GM23338 (cell line): ENCODE data around the gene SUB1. TPM values are rescaled to one million over a fixed set of nuclear protein-coding genes. Genes with fewer than 3 reads are reported as not detected.

Experiments
- ATAC-seq: fragments of 200-7000 bp; cut with Tn5 transposase; 3 replicates; pipeline ENCODE4 v1.9.1; 2020
- DNase-seq: peaks from one replicate; pipeline ENCODE4 v3.0.0-alpha.2; 2015; ENCODE audit warnings: low spot score
- H2AFZ ChIP-seq: fragments of 200-600 bp; sonication (generic); 2 replicates; pipeline ENCODE4 v1.8.0; 2016; ENCODE audit warnings: antibody characterized with exemption, mild to moderate bottlenecking, moderate library complexity
- H3F3A ChIP-seq: fragments of 200-600 bp; sonication (generic); replicated peaks from 2 replicates; pipeline ENCODE4 v1.8.0; 2017; ENCODE audit warnings: antibody characterized with exemption, mixed run types, low read depth
- H3K27ac ChIP-seq: fragments of 200-600 bp; sonication (generic); 2 replicates; pipeline ENCODE4 v1.6.1; 2016; ENCODE audit warnings: low read depth
- H3K27me3 ChIP-seq: fragments of 200-600 bp; sonication (generic); 2 replicates; pipeline ENCODE4 v1.8.0; 2016; ENCODE audit warnings: mild to moderate bottlenecking, mixed run types, moderate library complexity; ENCODE audit not compliant: insufficient read depth
- H3K36me3 ChIP-seq: fragments of 200-600 bp; sonication (generic); 2 replicates; pipeline ENCODE4 v1.8.0; 2016; ENCODE audit warnings: mild to moderate bottlenecking; ENCODE audit not compliant: insufficient read depth
- H3K4me1 ChIP-seq: fragments of 200-600 bp; sonication (generic); 2 replicates; pipeline ENCODE4 v1.8.0; 2016; ENCODE audit warnings: mild to moderate bottlenecking, moderate library complexity; ENCODE audit not compliant: insufficient read depth
- H3K4me2 ChIP-seq: fragments of 200-600 bp; sonication (generic); 2 replicates; pipeline ENCODE4 v1.7.1; 2017; ENCODE audit warnings: mixed run types
- H3K4me3 ChIP-seq: fragments of 200-600 bp; sonication (generic); 2 replicates; pipeline ENCODE4 v1.6.1; 2016; ENCODE audit warnings: mixed run types
- H3K79me2 ChIP-seq: fragments of 200-600 bp; sonication (generic); replicated peaks from 2 replicates; pipeline ENCODE4 v1.8.0; 2017; ENCODE audit warnings: mild to moderate bottlenecking; ENCODE audit not compliant: insufficient read depth
- H3K9me2 ChIP-seq: fragments of 200-600 bp; sonication (generic); 2 replicates; pipeline ENCODE4 v1.8.0; 2017; ENCODE audit not compliant: insufficient read depth
- H4K20me1 ChIP-seq: fragments of 200-600 bp; sonication (generic); replicated peaks from 2 replicates; pipeline ENCODE4 v1.8.0; 2017; ENCODE audit warnings: mild to moderate bottlenecking; ENCODE audit not compliant: insufficient read depth
- H3K27ac Mint-ChIP-seq: 2 replicates; pipeline ENCODE4 v1.8.0; 2020; ENCODE audit warnings: inconsistent platforms, mild to moderate bottlenecking, moderate library complexity, mixed read lengths
- H3K27me3 Mint-ChIP-seq: 3 replicates; pipeline ENCODE4 v1.8.0; 2022; ENCODE audit warnings: low read depth, mild to moderate bottlenecking, moderate library complexity, mixed read lengths, inconsistent platforms; ENCODE audit not compliant: insufficient read depth, poor library complexity
- H3K36me3 Mint-ChIP-seq: 3 replicates; pipeline ENCODE4 v1.8.0; 2021; ENCODE audit warnings: low read depth, mild to moderate bottlenecking, inconsistent platforms, moderate library complexity, mixed read lengths
- H3K4me1 Mint-ChIP-seq: 3 replicates; pipeline ENCODE4 v1.8.0; 2020; ENCODE audit warnings: mild to moderate bottlenecking, inconsistent platforms, mixed read lengths
- H3K4me3 Mint-ChIP-seq: 3 replicates; pipeline ENCODE4 v1.8.0; 2021; ENCODE audit warnings: moderate library complexity, mild to moderate bottlenecking, inconsistent platforms, mixed read lengths
- H3K9me3 Mint-ChIP-seq: 3 replicates; pipeline ENCODE4 v1.8.0; 2020; ENCODE audit warnings: moderate library complexity, mild to moderate bottlenecking, inconsistent platforms, mixed read lengths
- JUNB ChIP-seq: IDR thresholded peaks from one replicate; pipeline ENCODE4 v1.6.1; 2016; ENCODE audit warnings: antibody characterized with exemption; ENCODE audit not compliant: unreplicated experiment
- NANOG ChIP-seq: IDR thresholded peaks from 2 replicates; pipeline ENCODE4 v1.6.1; 2016; ENCODE audit warnings: antibody characterized with exemption, borderline replicate concordance
- polyA plus RNA-seq: library from polyadenylated mRNA; unstranded; fragments of >200 nt; fragmentation: Nextera tagmentation; extraction: Ambion mirVana; gene quantifications from 2 replicates; pipeline ENCODE4 v1.2.1, GENCODE V29; 2016
- total RNA-seq: library from RNA; depleted of rRNA; stranded (reverse); fragments of >200 nt; shearing (Covaris generic); gene quantifications from 2 replicates; pipeline ENCODE4 v1.2.3, GENCODE V29; 2014
- TF ChIP-seq, protein P1 (sequence below): fragments of 250-450 bp; sonication (Bioruptor Pico); IDR thresholded peaks from 2 replicates; pipeline ENCODE4 v1.5.0; 2020; ENCODE audit warnings: mild to moderate bottlenecking, moderate library complexity
- TF ChIP-seq, protein P2 (sequence below): IDR thresholded peaks from 2 replicates; pipeline ENCODE4 v1.6.1; 2016; ENCODE audit warnings: antibody characterized with exemption
- TF ChIP-seq, protein P3 (sequence below): IDR thresholded peaks from one replicate; pipeline ENCODE4 v1.6.1; 2018; ENCODE audit warnings: antibody characterized with exemption; ENCODE audit not compliant: unreplicated experiment

SUB1 gene
- total and polyA plus RNA-seq, 2 experiments from 2014 or later = 365 to 1,041 TPM

DNA sequence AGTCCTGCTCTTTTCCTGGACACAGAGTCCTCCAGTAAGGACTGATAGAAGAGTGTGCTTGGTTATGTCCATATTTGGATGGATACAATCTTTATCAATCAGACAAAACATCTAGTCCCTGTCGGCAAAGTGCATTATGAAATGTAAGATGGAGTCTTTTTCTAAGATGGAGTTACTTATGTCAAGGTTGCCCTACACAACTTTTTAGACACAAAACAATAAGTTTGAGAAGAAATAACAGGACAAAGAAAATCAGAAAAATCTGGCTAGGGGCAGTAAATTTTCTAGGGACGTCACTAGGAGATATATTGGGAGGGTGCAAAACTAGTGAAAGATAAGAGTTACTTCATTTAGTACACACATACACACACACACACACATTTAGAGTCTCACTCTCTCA, 23.3 kb upstream of the SUB1 start (continued):
- TF ChIP-seq, protein P1, sequence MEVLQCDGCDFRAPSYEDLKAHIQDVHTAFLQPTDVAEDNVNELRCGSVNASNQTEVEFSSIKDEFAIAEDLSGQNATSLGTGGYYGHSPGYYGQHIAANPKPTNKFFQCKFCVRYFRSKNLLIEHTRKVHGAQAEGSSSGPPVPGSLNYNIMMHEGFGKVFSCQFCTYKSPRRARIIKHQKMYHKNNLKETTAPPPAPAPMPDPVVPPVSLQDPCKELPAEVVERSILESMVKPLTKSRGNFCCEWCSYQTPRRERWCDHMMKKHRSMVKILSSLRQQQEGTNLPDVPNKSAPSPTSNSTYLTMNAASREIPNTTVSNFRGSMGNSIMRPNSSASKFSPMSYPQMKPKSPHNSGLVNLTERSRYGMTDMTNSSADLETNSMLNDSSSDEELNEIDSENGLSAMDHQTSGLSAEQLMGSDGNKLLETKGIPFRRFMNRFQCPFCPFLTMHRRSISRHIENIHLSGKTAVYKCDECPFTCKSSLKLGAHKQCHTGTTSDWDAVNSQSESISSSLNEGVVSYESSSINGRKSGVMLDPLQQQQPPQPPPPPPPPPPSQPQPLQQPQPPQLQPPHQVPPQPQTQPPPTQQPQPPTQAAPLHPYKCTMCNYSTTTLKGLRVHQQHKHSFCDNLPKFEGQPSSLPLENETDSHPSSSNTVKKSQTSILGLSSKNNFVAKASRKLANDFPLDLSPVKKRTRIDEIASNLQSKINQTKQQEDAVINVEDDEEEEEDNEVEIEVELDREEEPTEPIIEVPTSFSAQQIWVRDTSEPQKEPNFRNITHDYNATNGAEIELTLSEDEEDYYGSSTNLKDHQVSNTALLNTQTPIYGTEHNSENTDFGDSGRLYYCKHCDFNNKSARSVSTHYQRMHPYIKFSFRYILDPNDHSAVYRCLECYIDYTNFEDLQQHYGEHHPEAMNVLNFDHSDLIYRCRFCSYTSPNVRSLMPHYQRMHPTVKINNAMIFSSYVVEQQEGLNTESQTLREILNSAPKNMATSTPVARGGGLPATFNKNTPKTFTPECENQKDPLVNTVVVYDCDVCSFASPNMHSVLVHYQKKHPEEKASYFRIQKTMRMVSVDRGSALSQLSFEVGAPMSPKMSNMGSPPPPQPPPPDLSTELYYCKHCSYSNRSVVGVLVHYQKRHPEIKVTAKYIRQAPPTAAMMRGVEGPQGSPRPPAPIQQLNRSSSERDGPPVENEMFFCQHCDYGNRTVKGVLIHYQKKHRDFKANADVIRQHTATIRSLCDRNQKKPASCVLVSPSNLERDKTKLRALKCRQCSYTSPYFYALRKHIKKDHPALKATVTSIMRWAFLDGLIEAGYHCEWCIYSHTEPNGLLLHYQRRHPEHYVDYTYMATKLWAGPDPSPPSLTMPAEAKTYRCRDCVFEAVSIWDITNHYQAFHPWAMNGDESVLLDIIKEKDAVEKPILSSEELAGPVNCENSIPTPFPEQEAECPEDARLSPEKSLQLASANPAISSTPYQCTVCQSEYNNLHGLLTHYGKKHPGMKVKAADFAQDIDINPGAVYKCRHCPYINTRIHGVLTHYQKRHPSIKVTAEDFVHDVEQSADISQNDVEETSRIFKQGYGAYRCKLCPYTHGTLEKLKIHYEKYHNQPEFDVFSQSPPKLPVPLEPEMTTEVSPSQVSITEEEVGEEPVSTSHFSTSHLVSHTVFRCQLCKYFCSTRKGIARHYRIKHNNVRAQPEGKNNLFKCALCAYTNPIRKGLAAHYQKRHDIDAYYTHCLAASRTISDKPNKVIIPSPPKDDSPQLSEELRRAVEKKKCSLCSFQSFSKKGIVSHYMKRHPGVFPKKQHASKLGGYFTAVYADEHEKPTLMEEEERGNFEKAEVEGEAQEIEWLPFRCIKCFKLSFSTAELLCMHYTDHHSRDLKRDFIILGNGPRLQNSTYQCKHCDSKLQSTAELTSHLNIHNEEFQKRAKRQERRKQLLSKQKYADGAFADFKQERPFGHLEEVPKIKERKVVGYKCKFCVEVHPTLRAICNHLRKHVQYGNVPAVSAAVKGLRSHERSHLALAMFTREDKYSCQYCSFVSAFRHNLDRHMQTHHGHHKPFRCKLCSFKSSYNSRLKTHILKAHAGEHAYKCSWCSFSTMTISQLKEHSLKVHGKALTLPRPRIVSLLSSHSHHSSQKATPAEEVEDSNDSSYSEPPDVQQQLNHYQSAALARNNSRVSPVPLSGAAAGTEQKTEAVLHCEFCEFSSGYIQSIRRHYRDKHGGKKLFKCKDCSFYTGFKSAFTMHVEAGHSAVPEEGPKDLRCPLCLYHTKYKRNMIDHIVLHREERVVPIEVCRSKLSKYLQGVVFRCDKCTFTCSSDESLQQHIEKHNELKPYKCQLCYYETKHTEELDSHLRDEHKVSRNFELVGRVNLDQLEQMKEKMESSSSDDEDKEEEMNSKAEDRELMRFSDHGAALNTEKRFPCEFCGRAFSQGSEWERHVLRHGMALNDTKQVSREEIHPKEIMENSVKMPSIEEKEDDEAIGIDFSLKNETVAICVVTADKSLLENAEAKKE = no peak
- no peak for TF ChIP-seq NANOG

DNA sequence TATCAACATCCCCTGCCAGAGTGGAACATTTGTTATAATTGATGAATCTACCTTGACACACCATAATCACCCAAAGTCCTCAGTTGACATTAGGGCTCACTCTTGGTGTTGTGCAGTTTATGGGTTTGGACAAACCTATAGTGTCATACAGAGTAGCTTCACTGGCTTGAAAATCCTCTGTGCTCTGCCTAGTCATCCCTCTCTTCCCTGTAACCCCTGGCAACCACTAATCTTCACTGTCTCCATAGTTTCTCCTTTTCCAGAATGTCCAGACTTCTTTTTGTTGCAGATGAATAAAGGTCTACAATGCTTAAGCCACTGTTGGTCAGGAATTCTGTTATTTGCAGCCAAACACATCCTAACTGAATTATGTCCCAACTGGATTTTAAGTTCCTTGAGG, 22.5 kb upstream of the SUB1 start:
- Histone ChIP-seq H3K27me3 (no peaks in the 10 kb centered on the region), H3K79me2 (no peaks in the 10 kb centered on the region), H3K4me3 (no peak overlapping the region), H3K4me1 (peaks cover under 1% of the 10 kb centered on the region; the same call in 1 of the 2 replicates), H3K27ac (no peak overlapping the region), H3K4me2 (no peak overlapping the region), H3F3A (no peaks in the 10 kb centered on the region), H4K20me1 (no peaks in the 10 kb centered on the region), H3K36me3 (no peaks in the 10 kb centered on the region), H3K9me2 (no peaks in the 10 kb centered on the region), H2AFZ (no peak overlapping the region)
- Mint-ChIP-seq H3K9me3 (no peaks in the 10 kb centered on the region; the same call in 2 of the 3 replicates), H3K27ac (no peak overlapping the region), H3K27me3 (peaks cover 2% of the 10 kb centered on the region), H3K4me1 (peaks cover 3% of the 10 kb centered on the region), H3K36me3 (no peaks in the 10 kb centered on the region), H3K4me3 (no peak overlapping the region)
- DNase-seq (no peak), ATAC-seq (no peak)
- TF ChIP-seq, protein P2, sequence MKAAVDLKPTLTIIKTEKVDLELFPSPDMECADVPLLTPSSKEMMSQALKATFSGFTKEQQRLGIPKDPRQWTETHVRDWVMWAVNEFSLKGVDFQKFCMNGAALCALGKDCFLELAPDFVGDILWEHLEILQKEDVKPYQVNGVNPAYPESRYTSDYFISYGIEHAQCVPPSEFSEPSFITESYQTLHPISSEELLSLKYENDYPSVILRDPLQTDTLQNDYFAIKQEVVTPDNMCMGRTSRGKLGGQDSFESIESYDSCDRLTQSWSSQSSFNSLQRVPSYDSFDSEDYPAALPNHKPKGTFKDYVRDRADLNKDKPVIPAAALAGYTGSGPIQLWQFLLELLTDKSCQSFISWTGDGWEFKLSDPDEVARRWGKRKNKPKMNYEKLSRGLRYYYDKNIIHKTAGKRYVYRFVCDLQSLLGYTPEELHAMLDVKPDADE = no peak
- no peak for TF ChIP-seq JUNB
- TF ChIP-seq, protein P1 = no peak
- TF ChIP-seq, protein P3, sequence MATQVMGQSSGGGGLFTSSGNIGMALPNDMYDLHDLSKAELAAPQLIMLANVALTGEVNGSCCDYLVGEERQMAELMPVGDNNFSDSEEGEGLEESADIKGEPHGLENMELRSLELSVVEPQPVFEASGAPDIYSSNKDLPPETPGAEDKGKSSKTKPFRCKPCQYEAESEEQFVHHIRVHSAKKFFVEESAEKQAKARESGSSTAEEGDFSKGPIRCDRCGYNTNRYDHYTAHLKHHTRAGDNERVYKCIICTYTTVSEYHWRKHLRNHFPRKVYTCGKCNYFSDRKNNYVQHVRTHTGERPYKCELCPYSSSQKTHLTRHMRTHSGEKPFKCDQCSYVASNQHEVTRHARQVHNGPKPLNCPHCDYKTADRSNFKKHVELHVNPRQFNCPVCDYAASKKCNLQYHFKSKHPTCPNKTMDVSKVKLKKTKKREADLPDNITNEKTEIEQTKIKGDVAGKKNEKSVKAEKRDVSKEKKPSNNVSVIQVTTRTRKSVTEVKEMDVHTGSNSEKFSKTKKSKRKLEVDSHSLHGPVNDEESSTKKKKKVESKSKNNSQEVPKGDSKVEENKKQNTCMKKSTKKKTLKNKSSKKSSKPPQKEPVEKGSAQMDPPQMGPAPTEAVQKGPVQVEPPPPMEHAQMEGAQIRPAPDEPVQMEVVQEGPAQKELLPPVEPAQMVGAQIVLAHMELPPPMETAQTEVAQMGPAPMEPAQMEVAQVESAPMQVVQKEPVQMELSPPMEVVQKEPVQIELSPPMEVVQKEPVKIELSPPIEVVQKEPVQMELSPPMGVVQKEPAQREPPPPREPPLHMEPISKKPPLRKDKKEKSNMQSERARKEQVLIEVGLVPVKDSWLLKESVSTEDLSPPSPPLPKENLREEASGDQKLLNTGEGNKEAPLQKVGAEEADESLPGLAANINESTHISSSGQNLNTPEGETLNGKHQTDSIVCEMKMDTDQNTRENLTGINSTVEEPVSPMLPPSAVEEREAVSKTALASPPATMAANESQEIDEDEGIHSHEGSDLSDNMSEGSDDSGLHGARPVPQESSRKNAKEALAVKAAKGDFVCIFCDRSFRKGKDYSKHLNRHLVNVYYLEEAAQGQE = no peak
